Subcutaneous adipose tissue (tissue), 4 donors: ENCODE data around the gene PLA1A. TPM values are rescaled to one million over a fixed set of nuclear protein-coding genes. Genes with fewer than 3 reads are reported as not detected.

ENCODE experiments used
- total RNA-seq, 4 donors: library from RNA; depleted of rRNA; stranded (reverse); fragments of >200 nt; gene quantifications; one replicate each; pipeline ENCODE4 v1.1.0, GENCODE V29; 2016
- TF ChIP-seq, protein P1 (sequence below): fragments of 450-650 bp; IDR thresholded peaks from one replicate; pipeline ENCODE4 v1.5.1; 2016; ENCODE audit warnings: low read depth, mild to moderate bottlenecking, control low read depth, antibody characterized with exemption, moderate library complexity

The PLA1A gene
- total RNA-seq, 4 donors from 2014 or later, result 1.4 to 8.9 (median 2.4) TPM

DNA sequence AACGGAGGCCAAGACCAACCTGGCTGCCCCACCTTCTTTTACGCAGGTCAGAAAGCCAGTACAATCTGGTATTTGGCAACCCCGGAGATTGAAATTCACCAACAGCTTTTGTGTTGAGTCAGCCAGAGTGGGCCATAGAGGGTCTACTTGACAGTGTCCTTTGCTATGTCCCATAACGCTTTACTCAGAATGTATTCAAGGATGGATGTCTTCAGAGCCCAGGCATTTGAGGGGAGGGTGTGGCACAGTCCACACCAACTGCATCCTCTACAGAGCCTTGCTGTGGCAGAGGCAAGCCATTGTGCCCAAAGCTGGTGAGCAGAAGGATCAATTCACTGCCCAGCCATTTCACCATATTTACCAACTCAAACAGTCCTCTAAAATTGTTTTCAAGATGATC lies 18.4 kb downstream of the PLA1A start:
- TF ChIP-seq, protein P1, sequence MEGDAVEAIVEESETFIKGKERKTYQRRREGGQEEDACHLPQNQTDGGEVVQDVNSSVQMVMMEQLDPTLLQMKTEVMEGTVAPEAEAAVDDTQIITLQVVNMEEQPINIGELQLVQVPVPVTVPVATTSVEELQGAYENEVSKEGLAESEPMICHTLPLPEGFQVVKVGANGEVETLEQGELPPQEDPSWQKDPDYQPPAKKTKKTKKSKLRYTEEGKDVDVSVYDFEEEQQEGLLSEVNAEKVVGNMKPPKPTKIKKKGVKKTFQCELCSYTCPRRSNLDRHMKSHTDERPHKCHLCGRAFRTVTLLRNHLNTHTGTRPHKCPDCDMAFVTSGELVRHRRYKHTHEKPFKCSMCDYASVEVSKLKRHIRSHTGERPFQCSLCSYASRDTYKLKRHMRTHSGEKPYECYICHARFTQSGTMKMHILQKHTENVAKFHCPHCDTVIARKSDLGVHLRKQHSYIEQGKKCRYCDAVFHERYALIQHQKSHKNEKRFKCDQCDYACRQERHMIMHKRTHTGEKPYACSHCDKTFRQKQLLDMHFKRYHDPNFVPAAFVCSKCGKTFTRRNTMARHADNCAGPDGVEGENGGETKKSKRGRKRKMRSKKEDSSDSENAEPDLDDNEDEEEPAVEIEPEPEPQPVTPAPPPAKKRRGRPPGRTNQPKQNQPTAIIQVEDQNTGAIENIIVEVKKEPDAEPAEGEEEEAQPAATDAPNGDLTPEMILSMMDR, result no peak

- TF ChIP-seq, protein P1, result no peak
These were observed 21.4 kb downstream of the PLA1A start for GRCh38 chr3:119619094-119619493.

DNA sequence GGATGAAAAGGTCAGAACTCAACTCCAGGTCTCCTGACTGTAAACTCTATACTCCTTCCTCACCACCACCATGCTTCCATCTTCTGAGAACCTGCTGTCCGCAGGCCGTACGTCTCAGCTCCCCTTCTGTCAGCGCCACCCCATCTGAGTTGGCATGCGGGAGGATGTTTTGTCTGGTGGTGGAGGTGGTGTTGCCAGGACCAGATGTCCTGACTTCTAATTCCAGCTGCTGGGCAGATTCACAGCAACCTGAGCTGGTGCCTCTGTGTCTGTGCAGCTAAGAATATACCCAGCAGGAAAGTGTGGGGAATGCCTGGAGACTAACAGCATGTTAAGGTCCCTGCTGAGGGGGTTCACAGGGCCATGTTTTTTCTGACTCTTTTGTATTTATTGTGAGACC lies 23.2 kb downstream of the PLA1A start:
- TF ChIP-seq, protein P1, result no peak

GRCh38 chr3:119624002-119624720 lies 26.5 kb downstream of the PLA1A start:
- TF ChIP-seq, protein P1, result no peak

DNA sequence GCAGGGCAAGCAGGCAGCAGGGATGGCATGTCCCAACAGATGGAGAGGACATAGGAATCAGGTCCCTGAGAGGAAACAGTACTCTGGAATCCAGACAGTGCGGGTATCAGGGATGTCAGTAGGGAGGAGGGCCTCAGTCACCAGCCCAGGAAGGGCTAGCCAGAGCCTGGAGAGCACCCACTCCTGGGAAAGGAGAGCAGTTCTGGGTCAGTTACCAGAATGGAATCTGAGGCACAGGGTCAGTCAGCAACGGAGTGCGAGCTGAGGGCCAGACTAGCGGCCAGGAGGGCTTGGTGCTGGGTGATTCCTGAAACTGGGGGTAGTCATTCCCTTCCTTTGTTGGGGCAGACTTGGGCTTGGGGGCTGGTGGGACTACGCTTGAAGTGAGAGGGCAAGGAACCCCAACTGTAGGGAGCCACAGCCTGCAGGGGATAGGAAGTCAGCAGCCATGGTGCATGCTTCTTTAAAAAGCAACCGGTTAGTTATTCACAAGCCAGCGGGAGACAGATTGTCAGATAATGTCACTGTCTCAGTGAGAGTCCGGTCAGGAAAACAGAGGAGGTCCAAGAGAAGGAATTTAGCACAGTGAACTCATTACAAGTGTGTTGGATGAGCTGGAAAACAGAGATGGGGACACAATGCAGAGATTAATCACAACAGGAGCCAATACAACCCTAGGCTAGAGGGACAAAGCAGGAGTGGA lies 27.9 kb downstream of the PLA1A start:
- TF ChIP-seq, protein P1, result no peak

- TF ChIP-seq, protein P1, result no peak
These were observed 28.5 kb downstream of the PLA1A start for GRCh38 chr3:119626196-119626595.

GRCh38 chr3:119627461-119627860 lies 29.8 kb downstream of the PLA1A start:
- TF ChIP-seq, protein P1, result no peak
